Activated CD8-positive, alpha-beta memory T cell treated with anti-CD3 and anti-CD28 coated beads for 24 hours (primary cell): Measurements from ENCODE around the gene IFT88.

Experiments used
- DNase-seq: peaks from one replicate; pipeline ENCODE4 v3.0.0-alpha.2; 2020

Gene IFT88

GRCh38 chr13:20719783-20720182 lies 152.8 kb downstream of the IFT88 start:
- no peak for DNase-seq

GRCh38 chr13:20720499-20720898 lies 153.5 kb downstream of the IFT88 start:
- no peak for DNase-seq

- DNase-seq = no peak
Observed at GRCh38 chr13:20721058-20721453, 154.1 kb downstream of the IFT88 start.

- no peak for DNase-seq
Observed at GRCh38 chr13:20721454-20722357, 154.7 kb downstream of the IFT88 start.

GRCh38 chr13:20727856-20728255 lies 160.9 kb downstream of the IFT88 start:
- DNase-seq = no peak

GRCh38 chr13:20728579-20729311 lies 161.8 kb downstream of the IFT88 start:
- DNase-seq = no peak

GRCh38 chr13:20729633-20730585 lies 163.0 kb downstream of the IFT88 start:
- DNase-seq = no peak

- DNase-seq = no peak
Observed at GRCh38 chr13:20738616-20739015, 171.7 kb downstream of the IFT88 start.

- no peak for DNase-seq
Observed at GRCh38 chr13:20740021-20740420, 173.1 kb downstream of the IFT88 start.
